Keratinocyte (primary cell): ENCODE data around the gene NUDC. TPM values are rescaled to one million over a fixed set of nuclear protein-coding genes. Genes with fewer than 3 reads are reported as not detected.

Experiments used
- DNase-seq: peaks from one replicate; pipeline ENCODE4 v3.0.0-alpha.2; 2011; ENCODE audit warnings: low read depth, missing footprints, low spot score
- FAIRE-seq: peaks from 2 replicates; lab custom pipeline; 2011; peaks lifted over from hg19 to GRCh38; lab: Jason Lieb, UNC
- H2AFZ ChIP-seq: 2 replicates; pipeline ENCODE4 v1.6.0; 2012; ENCODE audit warnings: low read length, control low read depth, inconsistent platforms; ENCODE audit not compliant: control insufficient read depth
- H3K27ac ChIP-seq: 2 replicates; pipeline ENCODE4 v1.5.1; 2011; ENCODE audit warnings: low read length; ENCODE audit not compliant: control insufficient read depth, insufficient read depth
- H3K27me3 ChIP-seq: 3 replicates; pipeline ENCODE4 v1.6.0; 2011; ENCODE audit warnings: low read length; ENCODE audit not compliant: control insufficient read depth, insufficient read depth; ENCODE audit errors: extremely low read depth
- H3K36me3 ChIP-seq, 2 experiments: 2 replicates in 1 of 2; 3 replicates in 1 of 2; pipeline ENCODE4 v1.5.1; 2011; ENCODE audit warnings: low read length in 2 of 2, mild to moderate bottlenecking in 1 of 2; ENCODE audit not compliant: control insufficient read depth in 2 of 2, insufficient read depth in 2 of 2; ENCODE audit errors: extremely low read depth in 1 of 2
- H3K4me1 ChIP-seq: 3 replicates; pipeline ENCODE4 v1.5.1; 2011; ENCODE audit warnings: low read length; ENCODE audit not compliant: control insufficient read depth, insufficient read depth; ENCODE audit errors: extremely low read depth
- H3K4me2 ChIP-seq: 3 replicates; pipeline ENCODE4 v1.6.0; 2011; ENCODE audit warnings: low read depth, low read length; ENCODE audit not compliant: control insufficient read depth, insufficient read depth; ENCODE audit errors: extremely low read depth
- H3K4me3 ChIP-seq, 3 experiments: fragments of 200-600 bp in 1 of 3; sonication (generic) in 1 of 3; 2 replicates in 2 of 3; 3 replicates in 1 of 3; pipeline ENCODE4 v1.5.1; 2011 to 2016; ENCODE audit warnings: low read length in 3 of 3, mild to moderate bottlenecking in 3 of 3, control low read depth in 2 of 3, inconsistent platforms in 1 of 3, low read depth in 1 of 3, mixed read lengths in 1 of 3, mixed run types in 1 of 3, moderate library complexity in 1 of 3; ENCODE audit not compliant: control insufficient read depth in 2 of 3, insufficient read depth in 2 of 3; ENCODE audit errors: extremely low read depth in 1 of 3
- H3K79me2 ChIP-seq: 2 replicates; pipeline ENCODE4 v1.6.0; 2012; ENCODE audit warnings: low read length; ENCODE audit not compliant: control insufficient read depth, insufficient read depth
- H3K9ac ChIP-seq: 3 replicates; pipeline ENCODE4 v1.6.0; 2011; ENCODE audit warnings: low read length; ENCODE audit not compliant: control insufficient read depth, insufficient read depth; ENCODE audit errors: extremely low read depth
- H3K9me1 ChIP-seq: 3 replicates; pipeline ENCODE4 v1.6.0; 2011; ENCODE audit warnings: low read length; ENCODE audit not compliant: control insufficient read depth, insufficient read depth; ENCODE audit errors: extremely low read depth
- H3K9me3 ChIP-seq: 2 replicates; pipeline ENCODE4 v1.5.1; 2012; ENCODE audit warnings: low read depth, low read length; ENCODE audit not compliant: control insufficient read depth
- H4K20me1 ChIP-seq: 3 replicates; pipeline ENCODE4 v1.6.0; 2011; ENCODE audit warnings: low read length; ENCODE audit not compliant: control insufficient read depth, insufficient read depth; ENCODE audit errors: extremely low read depth
- CTCF ChIP-seq, 3 experiments: IDR thresholded peaks in 1 of 3; conservative IDR thresholded peaks in 1 of 3; optimal IDR thresholded peaks in 1 of 3; 2 replicates in 2 of 3; 3 replicates in 1 of 3; pipeline versions ENCODE3 to v1.5.1; 2011; ENCODE audit warnings: low read length in 3 of 3, mild to moderate bottlenecking in 3 of 3, moderate library complexity in 2 of 3, control low read depth in 1 of 3, inconsistent platforms in 1 of 3; ENCODE audit not compliant: insufficient read depth in 2 of 3; ENCODE audit errors: extremely low read depth in 1 of 3
- EZH2 ChIP-seq: IDR thresholded peaks from one replicate; pipeline ENCODE4 v1.6.1; 2012; ENCODE audit warnings: inconsistent platforms, mild to moderate bottlenecking, low read length, moderate library complexity
- dilution Hi-C: fragments of 300-500 bp; cut with MboI; formaldehyde crosslinking; loops from one replicate; pipeline ENCODE4 v1.7.0; 2020; ENCODE audit warnings: low sequenced_read_pairs; ENCODE audit not compliant: extremely low pct_ligation_motif_present
- polyA plus RNA-seq, 5 experiments: library from polyadenylated mRNA; depleted of rRNA in 3 of 5; stranded (reverse) in 3 of 5; stranded (forward) in 1 of 5; unstranded in 1 of 5; fragments of >200 nt; gene quantifications; 1 replicate in 1 of 5; 2 replicates in 3 of 5; 3 replicates in 1 of 5; pipeline versions ENCODE4 v1.2.1 to v1.2.3, GENCODE V29; 2011 to 2012; ENCODE audit warnings: missing spikeins in 2 of 5, low read depth in 1 of 5, low replicate concordance in 1 of 5

The NUDC gene
- polyA plus RNA-seq, 1 donor (not counting 4 experiments of a cell fraction or from before 2014, with no cell fraction given): 57.3 TPM

GRCh38 chr1:26960625-26960966 lies 39.1 kb downstream of the NUDC start:
- dilution Hi-C loops: no loop called here
- peak overlapping the region; percentile 86 for H3K27ac ChIP-seq
- no peak for FAIRE-seq

GRCh38 chr1:26961826-26962225 lies 40.3 kb downstream of the NUDC start:
- Histone ChIP-seq H3K27ac (no peak overlapping the region), H3K79me2 (peaks cover 34% of the 10 kb centered on the region), H3K9ac (no peak overlapping the region), H3K4me3 (no peak overlapping the region), H3K9me3 (no peaks in the 10 kb centered on the region), H3K9me1 (no peaks in the 10 kb centered on the region), H3K4me1 (peaks cover 31% of the 10 kb centered on the region), H3K4me2 (peak overlapping the region; percentile 98), H4K20me1 (no peaks in the 10 kb centered on the region), H3K27me3 (no peaks in the 10 kb centered on the region), H3K36me3 (peaks cover 0 to 6% of the 10 kb centered on the region in 2 experiments), H2AFZ (no peak overlapping the region)
- dilution Hi-C loops: no loop called here
- DNase-seq (peak; percentile 71), FAIRE-seq (peak; percentile 96)
- no peak for TF ChIP-seq CTCF (optimal IDR thresholded peaks at IDR 0.05 in 1 of 3, IDR thresholded peaks at IDR 0.05 in 1 of 3, conservative IDR thresholded peaks at IDR 0.05 in 1 of 3; ENCODE audit: extremely low read depth in 1 of 3, insufficient read depth in 2 of 3, low read length in 3 of 3)
- no peak for TF ChIP-seq EZH2

More at GRCh38 chr1:26960625-26960966, 39.1 kb downstream of the NUDC start:
- DNase-seq: no peak
- H3K9me1 ChIP-seq: no peaks in the 10 kb centered on the region
- H3K9ac ChIP-seq: peak overlapping the region; percentile 93
- H3K9me3 ChIP-seq: no peaks in the 10 kb centered on the region
- peak overlapping the region; percentile 59 for H2AFZ ChIP-seq
- H3K4me1 ChIP-seq: peaks cover 31% of the 10 kb centered on the region
- peak overlapping the region; percentile 98 for H3K4me2 ChIP-seq
- H4K20me1 ChIP-seq: no peaks in the 10 kb centered on the region
- peak overlapping the region; percentile 80 to 95 (median 87) for H3K4me3 ChIP-seq
- H3K79me2 ChIP-seq: peaks cover 40% of the 10 kb centered on the region
- TF ChIP-seq EZH2 (no peak), CTCF (optimal IDR thresholded peaks at IDR 0.05 in 1 of 3, IDR thresholded peaks at IDR 0.05 in 1 of 3, conservative IDR thresholded peaks at IDR 0.05 in 1 of 3; ENCODE audit: extremely low read depth in 1 of 3, insufficient read depth in 2 of 3, low read length in 3 of 3) (no peak)
- H3K27me3 ChIP-seq: no peaks in the 10 kb centered on the region
- peaks cover 0 to 7% of the 10 kb centered on the region in 2 experiments for H3K36me3 ChIP-seq
